Measurements from ENCODE around the gene OLFM2.
"Not testable (repeated sequence)": the region's sequence is repeated elsewhere in the genome, so short reads cannot be mapped to it uniquely, and the experiment has no call there.

Gene OLFM2

DNA sequence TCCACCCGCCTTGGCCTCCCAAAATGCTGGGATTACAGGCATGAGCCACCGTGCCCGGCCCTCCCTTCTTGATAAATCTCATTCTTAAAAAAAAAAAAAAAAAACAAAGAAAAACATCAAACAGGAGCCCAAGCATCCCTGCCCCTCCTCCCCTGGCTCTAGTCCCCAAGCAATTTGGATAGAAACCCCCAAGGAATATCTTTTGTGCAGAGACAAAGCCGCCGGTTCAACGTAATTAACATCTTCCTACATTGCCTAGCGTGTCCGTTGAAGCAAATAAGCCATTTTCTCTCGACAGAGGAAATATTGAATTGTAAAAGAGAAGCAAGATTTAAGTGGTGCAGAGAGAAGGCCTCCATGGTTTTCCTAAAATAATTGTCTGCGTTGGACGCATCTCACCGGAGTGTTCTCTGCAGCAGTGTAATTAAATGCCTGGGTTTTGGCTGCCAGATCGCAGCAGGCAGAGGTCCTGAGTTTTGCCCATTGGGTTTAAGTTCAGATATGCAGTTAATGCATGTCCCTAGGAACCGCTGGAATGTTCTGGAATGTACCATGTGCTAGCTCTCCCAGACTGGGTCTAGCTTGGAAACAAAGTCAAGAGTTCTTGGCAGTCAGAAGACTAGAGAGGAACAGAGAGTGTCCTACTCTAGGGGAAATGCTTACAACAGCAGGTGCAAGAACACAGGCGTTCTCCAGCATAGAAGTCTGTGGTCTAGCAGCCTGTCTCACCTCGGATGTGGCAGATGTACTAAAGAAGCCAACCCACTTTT, 70.4 kb downstream of the OLFM2 start:
- DNase-seq (ENCODE audit: low read depth in 2 of 2, low spot score in 1 of 2) = peak in 1 of 2 donors; percentile 18

DNA sequence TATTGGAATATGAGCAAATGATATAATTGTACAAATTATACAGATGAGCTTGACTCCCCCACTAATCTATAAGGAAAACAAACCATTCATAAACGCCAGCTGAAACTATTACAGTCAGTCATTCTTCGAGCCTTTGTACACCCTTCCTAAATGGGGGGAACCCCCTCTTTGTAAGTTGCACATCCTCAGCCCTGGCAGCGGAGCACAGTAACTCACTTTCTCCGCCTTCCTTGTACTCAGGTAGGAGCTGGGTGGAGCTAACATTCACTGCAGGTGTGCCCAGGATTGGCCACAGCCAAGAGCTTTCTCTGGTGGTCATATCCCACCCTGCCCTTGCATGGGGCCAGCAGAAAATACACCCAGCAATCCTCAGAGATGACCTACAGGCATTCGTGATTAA, 72.6 kb downstream of the OLFM2 start:
- DNase-seq (ENCODE audit: low read depth in 2 of 2, low spot score in 1 of 2) = no peak

DNA sequence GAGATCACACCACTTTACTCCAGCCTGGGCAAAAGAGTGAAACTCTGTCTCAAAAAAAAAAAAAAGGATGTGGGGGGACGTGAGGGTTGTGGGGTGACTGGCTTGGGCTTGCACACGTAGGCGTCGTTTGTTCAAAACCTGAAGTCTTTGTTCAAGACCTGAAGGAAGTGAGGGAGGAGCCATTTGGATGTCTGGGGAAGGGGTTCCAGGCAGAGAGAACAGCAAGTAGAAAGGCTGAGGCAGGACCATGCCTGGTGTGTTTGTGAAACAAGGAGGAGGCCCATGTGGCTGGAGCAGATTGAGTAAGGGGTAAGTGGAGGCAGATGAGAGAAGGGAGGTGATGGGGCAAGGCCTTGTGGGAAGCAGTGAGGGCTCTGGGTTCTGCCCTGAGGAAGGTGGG, 73.4 kb downstream of the OLFM2 start:
- DNase-seq (ENCODE audit: low read depth in 2 of 2, low spot score in 1 of 2) = no peak

DNA sequence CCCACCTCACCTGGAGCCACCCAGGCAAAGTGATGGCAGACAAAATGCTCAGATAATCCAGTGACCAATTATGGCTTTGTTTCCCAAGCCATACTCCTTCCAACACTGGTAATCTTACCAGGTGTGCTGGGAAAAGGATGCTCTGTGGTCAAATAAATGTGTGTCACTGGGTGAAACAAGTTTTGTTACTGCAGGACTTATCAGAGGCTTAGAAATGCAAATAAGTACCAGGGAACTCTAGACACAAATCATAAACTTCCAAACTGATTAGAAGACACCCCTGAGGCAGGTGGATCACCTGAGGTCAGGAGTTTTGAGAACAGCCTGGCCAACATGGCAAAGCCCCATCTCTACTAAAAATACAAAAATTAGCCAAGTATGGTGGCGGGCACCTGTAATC, 74.8 kb downstream of the OLFM2 start:
- DNase-seq (ENCODE audit: low read depth in 2 of 2, low spot score in 1 of 2) = no peak

DNA sequence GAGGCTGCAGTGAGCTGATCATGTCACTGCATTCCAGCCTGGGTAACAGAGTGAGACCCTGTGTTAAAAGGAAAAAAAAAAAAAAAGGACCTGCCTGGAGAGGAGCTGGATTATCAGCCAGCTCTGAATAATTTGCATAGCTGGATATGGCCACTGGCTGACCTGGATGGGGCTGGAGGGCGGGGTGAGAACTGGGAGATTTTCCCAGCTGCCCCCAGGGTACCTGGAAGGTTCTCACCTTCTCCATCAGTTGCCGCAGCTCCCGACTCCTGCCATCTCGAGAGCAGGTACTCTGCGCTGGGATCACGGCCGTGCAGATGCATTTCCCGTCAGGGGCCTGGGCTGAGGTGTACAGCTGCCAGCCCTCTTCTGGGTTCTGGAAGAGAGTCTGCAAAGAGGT, 75.9 kb downstream of the OLFM2 start:
- no peak for DNase-seq (ENCODE audit: low read depth in 2 of 2, low spot score in 1 of 2)

DNA sequence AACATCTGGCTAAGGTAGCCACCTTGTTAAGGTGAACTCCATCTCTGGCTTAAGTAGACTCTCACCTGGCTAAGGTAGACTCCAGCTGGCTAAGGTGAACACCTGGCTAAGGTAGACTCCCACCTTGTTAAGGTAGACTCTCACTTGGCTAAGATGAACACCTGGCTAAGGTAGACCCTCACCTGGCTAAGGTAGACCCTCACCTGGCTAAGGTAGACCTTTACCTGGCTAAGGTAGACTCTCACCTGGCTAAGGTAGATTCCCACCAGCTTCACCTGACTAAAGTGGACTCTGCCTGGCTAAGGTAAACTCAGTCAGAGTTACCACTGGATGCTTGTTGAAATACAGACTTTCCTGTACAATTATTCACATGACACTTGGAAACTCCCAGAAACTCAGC, 77.5 kb downstream of the OLFM2 start:
- DNase-seq (ENCODE audit: low read depth in 2 of 2, low spot score in 1 of 2) = no peak

DNA sequence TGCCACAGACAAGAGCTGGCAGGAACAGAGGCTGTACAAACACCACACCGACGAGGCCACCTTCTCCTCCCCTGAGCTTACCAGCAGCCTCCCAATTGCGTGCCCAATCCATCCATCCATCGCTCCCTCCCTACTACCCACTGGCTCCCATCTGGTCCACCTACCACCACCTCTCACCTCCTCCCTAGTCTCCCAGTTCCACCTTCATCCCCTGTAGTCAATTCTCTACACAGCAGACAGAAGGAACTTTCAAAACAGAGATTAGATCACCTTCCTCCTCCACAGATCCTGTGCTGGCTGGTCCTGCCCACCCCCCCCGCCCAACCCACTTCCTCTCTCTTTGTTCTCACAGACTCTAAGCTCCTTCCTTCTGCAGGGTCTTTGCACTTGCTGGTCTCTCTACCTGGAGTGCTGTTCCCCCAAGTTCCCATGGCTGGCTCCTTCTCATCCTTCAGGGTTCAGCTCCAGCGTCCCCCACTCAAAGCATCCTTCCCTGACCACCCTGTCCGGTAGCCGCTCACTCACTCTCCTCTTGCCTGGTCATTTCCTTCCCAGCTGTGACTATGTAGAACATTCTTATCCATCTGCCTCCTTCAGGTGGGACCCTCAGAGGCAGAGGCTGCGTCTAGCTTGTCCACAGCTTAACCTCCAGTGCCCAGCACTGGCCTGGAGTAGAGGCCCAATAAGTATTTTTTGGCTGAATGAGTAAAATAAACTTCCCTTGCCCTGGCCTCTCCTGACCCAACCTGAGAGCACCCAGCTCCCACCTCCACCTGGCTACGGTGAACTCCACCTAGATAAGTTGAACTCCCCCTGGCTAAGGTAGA, 78.2 kb downstream of the OLFM2 start:
- no peak for DNase-seq (ENCODE audit: low read depth in 2 of 2, low spot score in 1 of 2)

DNA sequence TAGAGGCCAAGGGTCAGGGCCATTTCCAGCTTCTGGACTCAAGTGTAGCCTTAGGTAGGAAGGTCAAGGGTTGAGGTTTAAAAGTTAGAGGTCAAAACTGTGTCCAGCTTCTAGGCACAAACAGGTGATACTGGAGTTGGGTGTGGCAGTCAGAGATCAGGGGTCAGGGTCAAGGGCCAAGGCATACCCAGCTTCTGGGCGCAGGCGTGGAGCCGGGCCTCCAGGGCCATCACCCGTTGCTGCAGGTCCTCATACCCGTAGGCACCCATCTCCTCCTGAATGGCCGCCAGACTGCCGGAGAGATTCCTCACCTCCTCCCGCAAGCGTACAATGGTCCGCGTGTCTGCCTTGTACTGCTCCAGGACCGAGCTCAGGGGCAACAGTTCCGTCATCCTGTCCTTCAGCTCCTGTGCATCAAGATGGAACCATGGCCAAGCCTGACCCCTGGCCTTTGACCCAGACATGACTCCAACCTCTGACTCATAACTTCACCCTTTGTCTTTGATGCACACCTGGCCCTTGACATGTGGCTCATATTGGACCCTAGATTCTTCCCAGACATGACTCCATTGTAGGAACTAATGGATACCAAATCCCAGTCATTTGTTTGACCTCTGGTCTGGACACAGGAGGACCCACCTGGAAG, 79.1 kb downstream of the OLFM2 start:
- DNase-seq (ENCODE audit: low read depth in 2 of 2, low spot score in 1 of 2) = no peak

DNA sequence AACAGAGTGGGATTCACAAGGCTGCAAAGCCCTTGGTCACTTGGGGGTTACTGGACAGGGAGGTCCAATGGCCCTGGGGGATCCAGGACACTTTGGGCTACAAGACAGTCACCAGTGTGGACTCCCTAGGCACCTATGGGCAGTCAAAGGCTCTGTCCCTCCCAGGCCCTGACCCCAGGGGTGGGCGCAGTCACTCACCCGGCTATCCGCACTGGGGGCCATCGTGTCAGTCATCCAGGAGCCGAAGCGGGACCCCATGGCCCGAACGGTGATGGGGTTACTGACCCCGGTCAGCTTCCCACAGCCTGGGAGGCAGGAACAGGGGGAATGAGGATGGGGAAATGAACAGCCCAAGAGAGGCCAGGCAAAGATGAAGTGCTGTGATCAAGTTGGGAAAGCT, 79.7 kb downstream of the OLFM2 start:
- DNase-seq (ENCODE audit: low read depth in 2 of 2, low spot score in 1 of 2) = no peak

DNA sequence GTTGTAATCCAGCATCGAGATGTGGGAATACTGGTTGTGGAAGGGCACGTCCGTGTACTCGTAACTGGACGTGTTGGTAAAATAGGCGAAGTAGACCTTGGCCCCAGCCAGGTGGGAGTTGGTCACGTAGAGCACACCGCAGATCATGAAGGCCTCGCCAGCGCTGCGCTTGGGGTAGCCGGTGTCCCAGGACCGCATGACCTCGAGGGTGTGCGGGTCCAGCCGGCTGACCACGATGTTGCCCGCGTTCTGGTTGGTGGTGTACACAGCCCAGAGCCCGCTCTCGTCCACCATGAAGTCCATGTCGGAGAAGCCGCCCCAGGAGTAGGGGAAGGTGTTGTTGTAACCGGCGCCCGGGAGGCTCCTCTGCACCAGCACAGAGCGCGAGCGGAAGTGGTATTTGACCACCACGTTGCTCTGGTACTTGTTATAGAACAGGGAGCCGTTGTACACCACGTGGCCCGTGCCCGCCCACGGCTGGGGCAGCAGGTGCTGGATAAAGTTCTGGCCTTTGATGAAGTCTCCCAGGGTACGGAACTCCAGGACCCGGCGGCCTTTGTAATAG, 82.0 kb downstream of the OLFM2 start:
- DNase-seq (ENCODE audit: low read depth in 2 of 2, low spot score in 1 of 2) = no peak

DNA sequence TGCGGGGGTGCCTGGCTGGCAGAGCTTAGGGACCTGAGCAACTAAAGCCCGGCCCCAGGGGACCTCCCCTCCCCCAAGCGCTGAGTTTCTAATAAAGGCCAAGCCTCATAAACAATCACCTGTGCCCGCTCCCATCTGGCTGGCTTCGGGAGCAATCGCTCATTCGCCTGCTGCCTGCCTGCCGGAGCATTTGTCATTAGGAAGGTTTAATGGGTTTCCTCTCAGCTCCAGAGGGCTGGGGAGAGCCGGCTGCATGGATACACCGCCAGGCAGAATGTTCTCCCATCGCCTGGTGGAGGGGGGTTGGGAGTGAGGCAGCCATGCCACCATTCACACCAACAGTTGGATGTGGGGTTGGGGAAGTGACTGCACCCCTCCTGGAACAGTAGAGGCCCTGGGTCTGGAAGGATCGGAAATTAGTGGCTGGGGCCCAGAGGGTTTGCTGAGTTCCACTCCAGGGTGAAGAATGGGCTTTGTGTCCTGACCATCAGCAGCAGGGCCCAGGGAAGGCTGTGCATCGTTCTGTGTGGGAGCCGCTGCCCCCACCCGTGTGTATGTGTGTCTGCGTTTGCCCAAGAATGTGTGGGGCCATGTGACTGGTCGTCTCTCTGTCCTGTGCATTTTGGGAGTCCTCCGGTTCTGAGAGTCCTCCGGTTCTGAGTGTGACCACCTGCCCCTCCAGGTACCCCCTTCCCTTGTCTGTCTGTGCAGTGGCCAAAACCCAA, 85.9 kb downstream of the OLFM2 start:
- DNase-seq (ENCODE audit: low read depth in 2 of 2, low spot score in 1 of 2) = no peak

DNA sequence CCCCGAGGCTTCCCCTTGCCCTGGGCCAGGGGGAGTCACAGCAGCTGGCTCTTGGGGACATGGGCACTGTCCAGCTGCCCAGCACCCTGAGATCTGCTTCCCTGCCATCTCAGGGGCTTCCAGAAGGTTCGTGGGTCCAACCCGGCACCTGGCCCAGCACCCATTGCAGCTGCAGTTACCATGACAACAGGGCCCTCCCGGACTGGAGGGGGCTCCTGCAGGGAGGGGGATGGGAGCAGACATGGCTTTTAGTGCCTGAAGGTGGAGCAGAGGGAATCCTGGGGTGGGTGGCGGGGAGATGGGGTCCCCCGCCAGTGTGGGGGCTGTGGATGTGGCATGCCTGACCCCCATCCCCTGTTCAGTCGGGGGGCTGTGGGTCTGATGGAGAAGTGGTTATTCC, 86.5 kb downstream of the OLFM2 start:
- no peak for DNase-seq (ENCODE audit: low read depth in 2 of 2, low spot score in 1 of 2)

DNA sequence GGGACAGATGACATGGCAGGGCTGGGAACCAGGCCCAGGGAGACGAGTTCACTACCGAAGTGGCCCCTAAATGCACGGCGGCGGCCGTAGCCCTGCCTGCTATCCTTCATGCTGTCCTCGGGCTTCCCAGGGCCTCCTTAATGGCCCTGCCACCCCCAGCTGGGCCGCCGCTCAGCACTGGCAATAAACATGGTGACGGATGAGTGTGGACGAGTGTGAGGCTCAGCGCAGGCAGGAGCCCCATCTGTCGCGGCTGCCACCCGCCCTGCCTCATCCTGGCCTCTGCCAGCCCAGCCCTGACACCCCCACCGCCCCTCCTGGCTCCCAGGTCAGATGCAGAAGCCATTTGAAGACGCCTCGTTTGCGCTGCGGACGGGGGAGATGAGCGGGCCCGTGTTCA, 87.6 kb downstream of the OLFM2 start:
- no peak for DNase-seq (ENCODE audit: low read depth in 2 of 2, low spot score in 1 of 2)

DNA sequence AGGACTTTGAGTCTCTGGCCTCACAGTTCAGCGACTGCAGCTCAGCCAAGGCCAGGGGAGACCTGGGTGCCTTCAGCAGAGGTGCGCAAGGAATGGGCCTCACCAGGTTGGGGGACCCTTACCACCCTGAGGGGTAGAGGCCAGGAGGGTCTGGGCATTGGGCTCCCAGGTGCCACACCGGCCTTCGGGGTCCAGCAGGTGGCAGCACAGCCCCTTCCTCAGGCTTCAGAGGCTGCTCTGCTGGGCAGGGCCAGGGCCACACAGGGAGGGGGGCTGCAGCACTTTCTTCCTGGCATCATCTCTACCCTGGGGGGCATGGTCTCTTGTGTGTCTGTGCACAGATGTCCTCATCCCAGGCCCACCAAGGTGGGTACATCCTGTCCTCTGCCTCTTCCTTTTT, 88.3 kb downstream of the OLFM2 start:
- no peak for DNase-seq (ENCODE audit: low read depth in 2 of 2, low spot score in 1 of 2)

DNA sequence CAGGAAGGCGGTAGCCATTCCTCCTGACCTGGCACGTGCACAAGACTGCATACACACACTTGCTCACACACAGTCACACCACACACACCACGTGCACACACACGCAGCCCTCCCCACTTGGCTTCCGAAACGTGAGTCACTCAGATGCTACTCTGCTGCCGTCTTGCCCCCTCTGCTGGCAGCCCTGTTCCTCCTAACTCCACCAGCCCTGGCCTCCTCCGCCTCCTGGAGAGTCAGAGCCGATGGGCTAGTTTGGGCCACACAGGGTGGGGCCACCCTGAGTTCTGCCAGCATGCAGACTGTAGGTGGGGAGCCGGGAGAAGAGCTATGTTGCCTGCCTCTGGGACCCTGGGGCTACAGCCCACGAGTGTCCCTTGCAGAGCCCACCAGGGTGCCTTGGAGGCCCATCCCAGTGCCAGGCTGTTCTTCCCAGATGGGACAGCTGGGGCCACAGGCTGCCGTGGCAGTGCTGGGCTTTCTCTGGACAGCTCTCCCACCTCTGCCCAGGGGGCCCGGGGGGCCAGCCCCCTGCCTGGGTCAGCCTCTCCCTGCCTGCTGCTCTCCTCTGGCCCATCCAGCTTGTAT, 89.1 kb downstream of the OLFM2 start:
- DNase-seq (ENCODE audit: low read depth in 2 of 2, low spot score in 1 of 2) = no peak

DNA sequence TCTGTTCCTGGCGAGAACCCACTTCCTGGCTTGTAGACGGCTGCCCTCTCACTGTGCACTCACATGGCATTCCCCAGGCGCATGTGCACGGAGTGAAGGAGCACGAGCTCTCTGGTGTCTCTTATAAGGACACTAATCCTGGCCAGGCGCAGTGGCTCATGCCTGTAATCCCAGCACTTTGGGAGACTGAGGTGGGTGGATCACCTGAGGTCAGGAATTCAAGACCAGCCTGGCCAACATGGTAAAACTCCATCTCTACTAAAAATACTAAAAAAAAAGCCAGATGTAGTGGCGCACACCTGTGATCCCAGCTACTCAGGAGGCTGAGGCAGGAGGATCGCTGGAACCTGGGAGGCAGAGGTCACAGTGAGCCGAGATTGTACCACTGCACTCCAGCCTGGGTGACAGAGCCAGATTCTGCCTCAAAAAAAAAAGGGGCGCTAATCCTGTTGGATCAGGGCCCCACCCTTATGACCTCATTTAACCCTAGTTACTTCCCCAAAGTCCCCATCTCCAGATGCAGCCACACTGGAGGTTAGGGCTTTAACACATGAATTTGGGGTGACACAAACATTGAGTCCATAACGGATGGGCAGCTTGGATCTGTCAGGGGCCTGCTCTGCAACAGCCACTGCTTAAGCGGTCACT, 92.6 kb downstream of the OLFM2 start:
- not testable (repeated sequence) for DNase-seq (ENCODE audit: low read depth in 2 of 2, low spot score in 1 of 2)

DNA sequence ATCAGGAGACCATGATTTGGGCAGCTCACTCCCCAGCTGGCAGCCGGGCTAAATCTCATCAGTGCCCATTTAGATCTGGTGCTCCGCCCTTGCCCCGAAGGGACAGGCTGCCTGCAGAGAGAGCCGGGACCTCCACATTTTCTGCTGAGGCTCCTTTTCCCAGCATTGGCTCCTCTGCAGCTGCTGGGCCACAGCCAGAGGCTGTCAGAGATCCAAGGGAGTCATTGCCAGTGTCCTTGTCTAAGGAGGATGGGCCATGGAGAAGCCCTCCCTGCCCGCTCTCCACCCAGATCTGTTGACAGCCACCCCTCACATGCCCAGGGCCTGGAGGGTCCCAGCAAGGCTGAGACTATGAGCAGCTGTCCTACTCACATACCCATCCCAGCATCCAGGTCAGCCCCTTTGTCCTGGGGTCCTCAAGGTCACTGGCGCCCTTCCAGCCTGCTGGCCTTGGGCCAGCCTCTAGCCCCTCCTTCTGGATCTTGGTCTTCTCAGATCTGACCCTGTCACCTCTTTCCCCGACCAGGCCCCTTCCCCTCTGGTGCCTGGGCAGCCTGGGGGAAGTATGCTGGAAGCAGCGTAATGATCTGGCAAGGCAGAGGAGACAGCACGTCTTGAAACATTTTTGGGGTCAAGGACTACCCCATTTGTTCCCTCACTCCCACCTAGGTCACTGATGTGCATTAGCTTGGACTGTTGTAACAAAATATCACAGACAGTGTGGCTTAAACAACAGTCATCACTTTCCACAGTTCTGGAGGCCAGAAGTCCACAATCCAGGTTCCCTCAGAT, 93.3 kb downstream of the OLFM2 start:
- DNase-seq (ENCODE audit: low read depth in 2 of 2, low spot score in 1 of 2) = no peak

DNA sequence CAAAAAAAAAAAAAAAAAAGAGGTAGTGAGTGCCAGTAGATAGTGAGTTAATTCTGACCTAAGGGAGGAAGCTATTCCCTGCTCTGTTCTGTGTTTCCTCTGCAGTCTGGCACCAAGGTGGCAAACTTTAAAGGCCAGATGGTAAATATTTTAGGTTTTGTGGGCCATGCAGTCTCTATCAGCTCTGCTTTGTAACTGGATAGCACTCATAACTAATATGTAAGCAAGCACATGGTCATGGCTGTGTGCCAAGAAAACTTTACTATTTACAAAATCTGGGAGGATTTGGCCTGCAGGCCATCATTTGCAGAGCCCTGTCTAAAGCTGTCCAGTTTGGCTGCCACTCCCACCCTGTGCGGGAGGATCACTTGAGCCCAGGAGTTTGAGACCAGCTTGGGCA, 96.9 kb downstream of the OLFM2 start:
- DNase-seq (ENCODE audit: low read depth in 2 of 2, low spot score in 1 of 2) = no peak

DNA sequence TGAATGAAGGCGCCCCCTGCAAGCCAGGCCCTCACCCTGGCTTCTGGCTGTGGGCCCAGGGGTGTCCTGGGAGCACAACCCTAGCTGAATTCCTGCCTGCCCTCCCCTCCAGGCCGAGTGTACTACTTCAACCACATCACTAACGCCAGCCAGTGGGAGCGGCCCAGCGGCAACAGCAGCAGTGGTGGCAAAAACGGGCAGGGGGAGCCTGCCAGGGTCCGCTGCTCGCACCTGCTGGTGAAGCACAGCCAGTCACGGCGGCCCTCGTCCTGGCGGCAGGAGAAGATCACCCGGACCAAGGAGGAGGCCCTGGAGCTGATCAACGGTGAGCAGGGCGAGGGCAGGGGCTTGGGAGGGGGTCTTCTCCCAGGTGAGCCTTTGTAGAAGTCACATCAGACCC, 98.0 kb downstream of the OLFM2 start:
- no peak for DNase-seq (ENCODE audit: low read depth in 2 of 2, low spot score in 1 of 2)

DNA sequence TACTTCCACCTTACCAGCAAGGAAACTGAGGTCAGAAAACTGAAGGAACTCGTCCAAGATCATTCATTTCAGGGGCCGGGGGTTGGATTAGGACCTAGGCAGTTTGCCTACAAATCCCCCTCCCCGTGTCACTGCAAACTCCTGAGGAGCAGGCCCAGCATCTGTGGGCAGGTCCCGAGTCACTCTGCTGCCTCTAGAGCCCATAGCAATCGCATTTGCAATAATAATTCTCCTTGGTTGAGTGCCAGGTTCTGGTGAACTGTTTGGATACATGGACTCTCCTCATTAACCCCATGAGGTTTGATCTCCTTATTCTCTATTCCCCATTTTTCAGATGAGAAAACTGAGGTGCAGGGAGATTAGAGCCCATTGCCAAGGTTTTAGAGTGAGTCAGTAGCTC, 100.3 kb downstream of the OLFM2 start:
- DNase-seq (ENCODE audit: low read depth in 2 of 2, low spot score in 1 of 2) = no peak

Measured in stimulated activated CD8-positive, alpha-beta memory T cell treated with anti-CD3 and anti-CD28 coated beads, Interleukin-4, amount 100 ng/mL, for 1 hour (primary cell).